SK-N-SH (cell line): ENCODE results near the gene CYP46A1. TPM values are rescaled to one million over a fixed set of nuclear protein-coding genes. Genes with fewer than 3 reads are reported as not detected.

Experiments used
- CTCF ChIA-PET: fragments of 300-600, 350-600 bp; formaldehyde crosslinking; extraction: SDS; loops from one replicate; lab custom pipeline; 2021; lab: Yijun Ruan, JAX
- POLR2A ChIA-PET: fragments of 350-600 bp; sonication (Branson Sonifier 250); formaldehyde crosslinking; extraction: SDS; loops from one replicate; lab custom pipeline; 2020; ENCODE audit warnings: antibody characterized with exemption, inconsistent platforms; lab: Yijun Ruan, JAX
- DNase-seq: peaks from one replicate; pipeline ENCODE4 v3.0.0; 2012
- H2AFZ ChIP-seq: fragments of 200-600 bp; sonication (generic); 2 replicates; pipeline ENCODE4 v1.8.1; 2016; ENCODE audit warnings: antibody characterized with exemption, mild to moderate bottlenecking, low read depth
- H3F3A ChIP-seq: fragments of 200-600 bp; sonication (generic); replicated peaks from 2 replicates; pipeline ENCODE3; 2016; ENCODE audit warnings: antibody characterized with exemption, mild to moderate bottlenecking; ENCODE audit not compliant: insufficient read depth
- H3K27ac ChIP-seq, 2 experiments: fragments of 200-500 bp in 1 of 2; fragments of 200-600 bp in 1 of 2; sonication (Bioruptor generic) in 1 of 2; sonication (generic), shearing (Covaris generic) in 1 of 2; 2 replicates each; pipeline versions ENCODE4 v1.5.1 to v1.6.1; 2014 to 2016; ENCODE audit warnings: low read depth in 2 of 2, inconsistent platforms in 1 of 2, low read length in 1 of 2, mild to moderate bottlenecking in 1 of 2, mixed read lengths in 1 of 2
- H3K27me3 ChIP-seq: fragments of 200-600 bp; sonication (generic), shearing (Covaris generic); 2 replicates; pipeline ENCODE4 v1.6.1; 2016; ENCODE audit warnings: mixed run types; ENCODE audit not compliant: insufficient read depth
- H3K36me3 ChIP-seq, 2 experiments: fragments of 200-500 bp in 1 of 2; fragments of 200-600 bp in 1 of 2; sonication (Bioruptor generic) in 1 of 2; sonication (generic) in 1 of 2; replicated peaks in 1 of 2; 2 replicates each; pipeline versions ENCODE3 to v1.5.1; 2014 to 2016; ENCODE audit warnings: low read length in 1 of 2, mild to moderate bottlenecking in 1 of 2; ENCODE audit not compliant: insufficient read depth in 2 of 2, control insufficient read depth in 1 of 2
- H3K4me1 ChIP-seq, 2 experiments: fragments of 200-500 bp in 1 of 2; fragments of 200-600 bp in 1 of 2; sonication (Bioruptor generic) in 1 of 2; sonication (generic), shearing (Covaris generic) in 1 of 2; 2 replicates each; pipeline versions ENCODE4 v1.5.1 to v1.6.1; 2014 to 2016; ENCODE audit warnings: low read depth in 1 of 2, low read length in 1 of 2, mixed run types in 1 of 2; ENCODE audit not compliant: insufficient read depth in 2 of 2, control insufficient read depth in 1 of 2
- H3K4me2 ChIP-seq: fragments of 200-600 bp; sonication (generic), shearing (Covaris generic); 2 replicates; pipeline ENCODE4 v1.6.1; 2017; ENCODE audit warnings: mixed run types
- H3K4me3 ChIP-seq, 2 experiments: fragments of 200-500 bp in 1 of 2; fragments of 200-600 bp in 1 of 2; sonication (Bioruptor generic) in 1 of 2; sonication (generic), shearing (Covaris generic) in 1 of 2; 2 replicates each; pipeline versions ENCODE4 v1.5.1 to v1.8.1; 2014 to 2016; ENCODE audit warnings: low read depth in 2 of 2, inconsistent platforms in 1 of 2, low read length in 1 of 2, mild to moderate bottlenecking in 1 of 2, mixed read lengths in 1 of 2, moderate library complexity in 1 of 2
- H3K79me2 ChIP-seq: fragments of 200-600 bp; sonication (generic); 2 replicates; pipeline ENCODE4 v1.8.1; 2017; ENCODE audit warnings: mild to moderate bottlenecking; ENCODE audit not compliant: insufficient read depth
- H3K9ac ChIP-seq: fragments of 200-600 bp; sonication (generic); 2 replicates; pipeline ENCODE4 v1.6.1; 2017; ENCODE audit warnings: mixed run types
- H3K9me2 ChIP-seq: fragments of 200-600 bp; sonication (generic); 2 replicates; pipeline ENCODE4 v1.6.1; 2017; ENCODE audit warnings: mixed run types
- H3K9me3 ChIP-seq: fragments of 200-600 bp; sonication (generic); 2 replicates; pipeline ENCODE4 v1.6.1; 2017; ENCODE audit warnings: mixed run types, mild to moderate bottlenecking, moderate library complexity
- H4K20me1 ChIP-seq: fragments of 200-600 bp; sonication (generic); 2 replicates; pipeline ENCODE4 v1.6.1; 2017; ENCODE audit warnings: mild to moderate bottlenecking, mixed run types; ENCODE audit not compliant: insufficient read depth
- CHD2 ChIP-seq: fragments of 150-350 bp; IDR thresholded peaks from 2 replicates; pipeline ENCODE4 v1.6.1; 2018; ENCODE audit warnings: low read length; ENCODE audit not compliant: partially characterized antibody
- EP300 ChIP-seq, 2 experiments: IDR thresholded peaks; 2 replicates each; pipeline versions ENCODE4 v1.4.0 to v1.6.1; 2012; ENCODE audit warnings: borderline replicate concordance in 1 of 2, low read depth in 1 of 2, low read length in 1 of 2
- EZH2phosphoT487 ChIP-seq: fragments of 200-600 bp; sonication (generic); IDR thresholded peaks from 2 replicates; pipeline ENCODE4 v1.6.1; 2017; ENCODE audit warnings: low read depth, mixed run types, mild to moderate bottlenecking, antibody characterized with exemption, moderate library complexity, borderline replicate concordance
- FOSL2 ChIP-seq: IDR thresholded peaks from 2 replicates; pipeline ENCODE4 v1.4.0; 2012; ENCODE audit warnings: low read depth, mild to moderate bottlenecking, moderate library complexity, borderline replicate concordance
- FOXJ3 ChIP-seq: sonication (generic); formaldehyde crosslinking; IDR thresholded peaks from 2 replicates; pipeline ENCODE4 v1.5.1; 2020; ENCODE audit warnings: mild to moderate bottlenecking, missing genetic modification reagents
- FOXM1 ChIP-seq: IDR thresholded peaks from 2 replicates; pipeline ENCODE4 v1.4.0; 2012; ENCODE audit warnings: low read depth, mild to moderate bottlenecking
- GATA2 ChIP-seq: sonication (generic); formaldehyde crosslinking; IDR thresholded peaks from 2 replicates; pipeline ENCODE4 v1.5.0; 2020; ENCODE audit warnings: mild to moderate bottlenecking, missing genetic modification reagents
- JUND ChIP-seq: IDR thresholded peaks from 2 replicates; pipeline ENCODE4 v1.4.0; 2012
- POLR2AphosphoS5 ChIP-seq: IDR thresholded peaks from 2 replicates; pipeline ENCODE4 v1.6.1; 2012; ENCODE audit warnings: low read depth, low read length
- SMC3 ChIP-seq: IDR thresholded peaks from 2 replicates; pipeline ENCODE4 v1.6.1; 2012; ENCODE audit warnings: low read depth, low read length, improper control_type of control experiment
- WGBS: methylation state at CpG from one replicate; pipeline ENCODE4 v1.1.6; 2017; ENCODE audit warnings: low lambda C conversion rate; 5-methylcytosine and 5-hydroxymethylcytosine counted together
- polyA plus RNA-seq, 3 experiments: library from polyadenylated mRNA; depleted of rRNA; stranded (reverse); fragments of >200 nt; gene quantifications; 2 replicates each; pipeline ENCODE4 v1.2.3, GENCODE V29; 2012
- TF ChIP-seq, protein P1 (sequence below): fragments of 150-350 bp; IDR thresholded peaks from 2 replicates; pipeline ENCODE4 v1.6.1; 2017; ENCODE audit warnings: antibody characterized with exemption, low read length, low read depth, borderline replicate concordance
- TF ChIP-seq, protein P2 (sequence below): IDR thresholded peaks from 2 replicates; pipeline ENCODE4 v1.4.0; 2012; ENCODE audit warnings: low read depth
- TF ChIP-seq, protein P3 (sequence below): fragments of 200-600 bp; sonication (generic); IDR thresholded peaks from 2 replicates; pipeline ENCODE4 v1.6.1; 2017; ENCODE audit warnings: antibody characterized with exemption, mild to moderate bottlenecking, moderate library complexity
- TF ChIP-seq, protein P4 (sequence below): IDR thresholded peaks from 2 replicates; pipeline ENCODE4 v1.6.1; 2012; ENCODE audit warnings: mild to moderate bottlenecking, low read depth, low read length, moderate library complexity
- TF ChIP-seq, protein P5 (sequence below): IDR thresholded peaks from 2 replicates; pipeline ENCODE4 v1.4.0; 2012; ENCODE audit warnings: low read depth, borderline replicate concordance

The CYP46A1 gene
- polyA plus RNA-seq, 1 of the 3 experiments (the other 2 are of a cell fraction) = 0.30 TPM

DNA sequence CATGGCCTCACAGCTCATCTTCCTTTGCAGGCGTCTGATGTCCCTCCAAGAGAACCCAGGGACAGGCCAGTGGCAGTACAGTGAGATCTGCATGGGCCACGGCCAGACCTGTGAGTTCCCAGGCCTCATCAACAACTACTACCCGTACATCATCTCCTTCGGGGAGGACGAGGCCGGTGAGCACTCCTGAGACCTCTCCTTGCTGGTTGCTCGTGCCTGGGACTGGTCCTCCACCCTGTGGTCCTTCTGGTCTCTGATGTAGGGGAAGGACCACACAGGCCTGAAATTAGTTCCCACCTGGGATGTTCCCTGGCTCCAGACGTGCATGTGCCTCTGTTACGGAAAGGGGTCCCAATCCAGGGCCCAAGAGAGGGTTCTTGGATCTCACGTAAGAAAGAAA lies 21.3 kb upstream of the CYP46A1 start:
- Histone ChIP-seq H3K79me2 (no peaks in the 10 kb centered on the region), H3K27ac (no peak overlapping the region), H3K9ac (no peak overlapping the region), H3K4me3 (no peak overlapping the region), H4K20me1 (no peaks in the 10 kb centered on the region), H3K4me1 (no peaks in the 10 kb centered on the region), H3K27me3 (no peaks in the 10 kb centered on the region), H3K9me3 (no peaks in the 10 kb centered on the region), H3F3A (no peaks in the 10 kb centered on the region), H2AFZ (no peak overlapping the region), H3K4me2 (no peak overlapping the region), H3K36me3 (no peaks in the 10 kb centered on the region), H3K9me2 (no peaks in the 10 kb centered on the region)
- 82% methylated on average over 6 of the region's 10 CpGs for WGBS
- TF ChIP-seq GATA2 (CRISPR knock-in tag) (no peak), JUND (no peak), FOXJ3 (CRISPR knock-in tag) (no peak), POLR2AphosphoS5 (no peak), FOXM1 (no peak)
- TF ChIP-seq, protein P1, sequence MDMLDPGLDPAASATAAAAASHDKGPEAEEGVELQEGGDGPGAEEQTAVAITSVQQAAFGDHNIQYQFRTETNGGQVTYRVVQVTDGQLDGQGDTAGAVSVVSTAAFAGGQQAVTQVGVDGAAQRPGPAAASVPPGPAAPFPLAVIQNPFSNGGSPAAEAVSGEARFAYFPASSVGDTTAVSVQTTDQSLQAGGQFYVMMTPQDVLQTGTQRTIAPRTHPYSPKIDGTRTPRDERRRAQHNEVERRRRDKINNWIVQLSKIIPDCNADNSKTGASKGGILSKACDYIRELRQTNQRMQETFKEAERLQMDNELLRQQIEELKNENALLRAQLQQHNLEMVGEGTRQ = no peak
- TF ChIP-seq, protein P2, sequence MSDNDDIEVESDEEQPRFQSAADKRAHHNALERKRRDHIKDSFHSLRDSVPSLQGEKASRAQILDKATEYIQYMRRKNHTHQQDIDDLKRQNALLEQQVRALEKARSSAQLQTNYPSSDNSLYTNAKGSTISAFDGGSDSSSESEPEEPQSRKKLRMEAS = no peak
- no peak for DNase-seq
- POLR2A ChIA-PET = no interaction called here
- CTCF ChIA-PET = interaction anchor here (0.9 kb wide), 1 partner anchor 14 kb away, joined by 3 read pairs; no protein-coding TSS in a partner anchor

DNA sequence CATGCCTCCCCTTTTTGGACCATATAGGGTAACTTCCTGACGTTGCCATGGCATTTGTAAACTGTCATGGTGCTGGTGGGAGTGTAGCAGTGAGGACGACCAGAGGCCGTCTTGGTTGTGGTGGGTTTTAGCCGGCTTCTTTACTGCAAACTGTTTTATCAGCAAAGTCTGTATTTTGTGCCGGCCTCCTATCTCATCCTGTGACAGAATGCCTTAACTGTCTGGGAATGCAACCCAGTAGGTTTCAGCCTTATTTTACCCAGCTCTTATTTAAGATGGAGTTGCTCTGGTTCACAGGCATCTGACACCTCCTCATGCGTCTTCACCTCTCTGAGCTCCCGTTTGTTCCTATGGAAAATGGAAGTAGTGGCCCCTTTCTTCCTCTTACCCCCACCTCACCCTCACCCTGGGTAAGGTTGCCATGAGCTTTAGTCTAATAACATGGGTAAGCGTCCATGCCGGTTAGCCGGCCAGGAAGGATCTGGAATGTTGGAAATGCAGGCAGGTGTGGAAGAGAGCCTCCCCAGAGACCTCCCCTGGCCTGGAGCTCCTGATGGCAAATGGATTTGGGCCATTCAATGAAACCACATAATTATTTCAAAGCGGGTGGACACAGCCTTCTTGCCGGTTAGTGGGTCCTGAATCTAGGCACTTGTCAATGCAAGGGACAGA lies 20.6 kb upstream of the CYP46A1 start:
- Histone ChIP-seq H2AFZ (no peak overlapping the region), H3K36me3 (no peaks in the 10 kb centered on the region), H3K27ac (no peak overlapping the region), H4K20me1 (no peaks in the 10 kb centered on the region), H3K4me1 (no peaks in the 10 kb centered on the region), H3F3A (no peaks in the 10 kb centered on the region), H3K4me3 (no peak overlapping the region), H3K9ac (no peak overlapping the region), H3K4me2 (no peak overlapping the region), H3K79me2 (no peaks in the 10 kb centered on the region), H3K9me2 (no peaks in the 10 kb centered on the region), H3K9me3 (no peaks in the 10 kb centered on the region), H3K27me3 (no peaks in the 10 kb centered on the region)
- CTCF ChIA-PET = interaction anchor here (0.9 kb wide), 2 partner anchors 13 to 35 kb away, joined by 3 read pairs; no protein-coding TSS in a partner anchor
- TF ChIP-seq EP300 (IDR thresholded peaks at IDR 0.05; ENCODE audit: borderline replicate concordance in 1 of 2, low read depth in 1 of 2, low read length in 1 of 2) = no peak
- no peak for TF ChIP-seq FOSL2
- TF ChIP-seq EZH2phosphoT487 = no peak
- no peak for TF ChIP-seq SMC3
- TF ChIP-seq JUND = no peak
- TF ChIP-seq CHD2 = no peak
- TF ChIP-seq, protein P3, sequence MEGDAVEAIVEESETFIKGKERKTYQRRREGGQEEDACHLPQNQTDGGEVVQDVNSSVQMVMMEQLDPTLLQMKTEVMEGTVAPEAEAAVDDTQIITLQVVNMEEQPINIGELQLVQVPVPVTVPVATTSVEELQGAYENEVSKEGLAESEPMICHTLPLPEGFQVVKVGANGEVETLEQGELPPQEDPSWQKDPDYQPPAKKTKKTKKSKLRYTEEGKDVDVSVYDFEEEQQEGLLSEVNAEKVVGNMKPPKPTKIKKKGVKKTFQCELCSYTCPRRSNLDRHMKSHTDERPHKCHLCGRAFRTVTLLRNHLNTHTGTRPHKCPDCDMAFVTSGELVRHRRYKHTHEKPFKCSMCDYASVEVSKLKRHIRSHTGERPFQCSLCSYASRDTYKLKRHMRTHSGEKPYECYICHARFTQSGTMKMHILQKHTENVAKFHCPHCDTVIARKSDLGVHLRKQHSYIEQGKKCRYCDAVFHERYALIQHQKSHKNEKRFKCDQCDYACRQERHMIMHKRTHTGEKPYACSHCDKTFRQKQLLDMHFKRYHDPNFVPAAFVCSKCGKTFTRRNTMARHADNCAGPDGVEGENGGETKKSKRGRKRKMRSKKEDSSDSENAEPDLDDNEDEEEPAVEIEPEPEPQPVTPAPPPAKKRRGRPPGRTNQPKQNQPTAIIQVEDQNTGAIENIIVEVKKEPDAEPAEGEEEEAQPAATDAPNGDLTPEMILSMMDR = no peak
- TF ChIP-seq, protein P4, sequence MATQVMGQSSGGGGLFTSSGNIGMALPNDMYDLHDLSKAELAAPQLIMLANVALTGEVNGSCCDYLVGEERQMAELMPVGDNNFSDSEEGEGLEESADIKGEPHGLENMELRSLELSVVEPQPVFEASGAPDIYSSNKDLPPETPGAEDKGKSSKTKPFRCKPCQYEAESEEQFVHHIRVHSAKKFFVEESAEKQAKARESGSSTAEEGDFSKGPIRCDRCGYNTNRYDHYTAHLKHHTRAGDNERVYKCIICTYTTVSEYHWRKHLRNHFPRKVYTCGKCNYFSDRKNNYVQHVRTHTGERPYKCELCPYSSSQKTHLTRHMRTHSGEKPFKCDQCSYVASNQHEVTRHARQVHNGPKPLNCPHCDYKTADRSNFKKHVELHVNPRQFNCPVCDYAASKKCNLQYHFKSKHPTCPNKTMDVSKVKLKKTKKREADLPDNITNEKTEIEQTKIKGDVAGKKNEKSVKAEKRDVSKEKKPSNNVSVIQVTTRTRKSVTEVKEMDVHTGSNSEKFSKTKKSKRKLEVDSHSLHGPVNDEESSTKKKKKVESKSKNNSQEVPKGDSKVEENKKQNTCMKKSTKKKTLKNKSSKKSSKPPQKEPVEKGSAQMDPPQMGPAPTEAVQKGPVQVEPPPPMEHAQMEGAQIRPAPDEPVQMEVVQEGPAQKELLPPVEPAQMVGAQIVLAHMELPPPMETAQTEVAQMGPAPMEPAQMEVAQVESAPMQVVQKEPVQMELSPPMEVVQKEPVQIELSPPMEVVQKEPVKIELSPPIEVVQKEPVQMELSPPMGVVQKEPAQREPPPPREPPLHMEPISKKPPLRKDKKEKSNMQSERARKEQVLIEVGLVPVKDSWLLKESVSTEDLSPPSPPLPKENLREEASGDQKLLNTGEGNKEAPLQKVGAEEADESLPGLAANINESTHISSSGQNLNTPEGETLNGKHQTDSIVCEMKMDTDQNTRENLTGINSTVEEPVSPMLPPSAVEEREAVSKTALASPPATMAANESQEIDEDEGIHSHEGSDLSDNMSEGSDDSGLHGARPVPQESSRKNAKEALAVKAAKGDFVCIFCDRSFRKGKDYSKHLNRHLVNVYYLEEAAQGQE = no peak
- TF ChIP-seq, protein P5, sequence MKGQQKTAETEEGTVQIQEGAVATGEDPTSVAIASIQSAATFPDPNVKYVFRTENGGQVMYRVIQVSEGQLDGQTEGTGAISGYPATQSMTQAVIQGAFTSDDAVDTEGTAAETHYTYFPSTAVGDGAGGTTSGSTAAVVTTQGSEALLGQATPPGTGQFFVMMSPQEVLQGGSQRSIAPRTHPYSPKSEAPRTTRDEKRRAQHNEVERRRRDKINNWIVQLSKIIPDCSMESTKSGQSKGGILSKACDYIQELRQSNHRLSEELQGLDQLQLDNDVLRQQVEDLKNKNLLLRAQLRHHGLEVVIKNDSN = no peak
- WGBS = 82% methylated on average over 12 of the region's 12 CpGs
- POLR2A ChIA-PET = no interaction called here
- DNase-seq = no peak
